Measurements from ENCODE around the gene XYLT1.

The XYLT1 gene

GRCh38 chr16:17166095-17166494 is 304.7 kb downstream of the XYLT1 start:
- no peak for DNase-seq

GRCh38 chr16:17162560-17162959 is 308.2 kb downstream of the XYLT1 start:
- DNase-seq, result no peak

- peak; percentile 35 for DNase-seq
These were observed 309.8 kb downstream of the XYLT1 start for GRCh38 chr16:17160920-17161431.

GRCh38 chr16:17160285-17160853 is 310.4 kb downstream of the XYLT1 start:
- peak; percentile 73 for DNase-seq

- DNase-seq, result no peak
These were observed 311.1 kb downstream of the XYLT1 start for GRCh38 chr16:17159617-17160016.

- DNase-seq, result no peak
These were observed 314.8 kb downstream of the XYLT1 start for GRCh38 chr16:17155936-17156335.

- DNase-seq, result no peak
These were observed 315.3 kb downstream of the XYLT1 start for GRCh38 chr16:17155485-17155884.

GRCh38 chr16:17154981-17155380 is 315.8 kb downstream of the XYLT1 start:
- DNase-seq, result no peak

- DNase-seq, result no peak
These were observed 318.4 kb downstream of the XYLT1 start for GRCh38 chr16:17152311-17152710.

- DNase-seq, result no peak
These were observed 319.4 kb downstream of the XYLT1 start for GRCh38 chr16:17151335-17151734.

- DNase-seq, result no peak
These were observed 320.8 kb downstream of the XYLT1 start for GRCh38 chr16:17149904-17150483.

- DNase-seq, result no peak
These were observed 322.8 kb downstream of the XYLT1 start for GRCh38 chr16:17147942-17148341.

- DNase-seq, result no peak
These were observed 325.7 kb downstream of the XYLT1 start for GRCh38 chr16:17145029-17145428.

- DNase-seq, result no peak
These were observed 326.3 kb downstream of the XYLT1 start for GRCh38 chr16:17144431-17144830.

- DNase-seq, result no peak
These were observed 327.0 kb downstream of the XYLT1 start for GRCh38 chr16:17143546-17144419.

GRCh38 chr16:17138801-17139200 is 332.0 kb downstream of the XYLT1 start:
- DNase-seq, result no peak

- DNase-seq, result no peak
These were observed 335.3 kb downstream of the XYLT1 start for GRCh38 chr16:17135439-17135838.

- no peak for DNase-seq
These were observed 336.2 kb downstream of the XYLT1 start for GRCh38 chr16:17134586-17134985.

GRCh38 chr16:17133851-17134250 is 336.9 kb downstream of the XYLT1 start:
- no peak for DNase-seq

GRCh38 chr16:17131351-17131750 is 339.4 kb downstream of the XYLT1 start:
- no peak for DNase-seq

- DNase-seq, result no peak
These were observed 340.0 kb downstream of the XYLT1 start for GRCh38 chr16:17130733-17131132.

- no peak for DNase-seq
These were observed 340.8 kb downstream of the XYLT1 start for GRCh38 chr16:17129971-17130370.

- no peak for DNase-seq
These were observed 342.0 kb downstream of the XYLT1 start for GRCh38 chr16:17128791-17129190.

- DNase-seq, result no peak
These were observed 344.6 kb downstream of the XYLT1 start for GRCh38 chr16:17126156-17126555.
